Thyroid gland (tissue), 4 donors: Measurements from ENCODE around the gene PCDH1. TPM values are rescaled to one million over a fixed set of nuclear protein-coding genes. Genes with fewer than 3 reads are reported as not detected.

Experiments used
- DNase-seq, 2 donors: peaks; one replicate each; pipeline ENCODE4 v3.0.0-alpha.2; 2019
- H3K27ac ChIP-seq, 3 donors: fragments of 200-600 bp; sonication (generic); 1 replicate in 2 of 3; 2 replicates in 1 of 3; pipeline ENCODE4 v1.5.1; 2016 to 2019; ENCODE audit warnings: mild to moderate bottlenecking in 1 of 3, moderate library complexity in 1 of 3
- H3K27me3 ChIP-seq: fragments of 200-600 bp; sonication (generic); one replicate; pipeline ENCODE4 v1.5.1; 2019
- H3K36me3 ChIP-seq, 2 donors: fragments of 200-600 bp; sonication (generic); one replicate each; pipeline ENCODE4 v1.5.1; 2016 to 2019
- H3K4me1 ChIP-seq, 2 donors: fragments of 200-600 bp; sonication (generic); one replicate each; pipeline ENCODE4 v1.5.1; 2017 to 2019
- H3K4me3 ChIP-seq, 3 donors: fragments of 200-600 bp; sonication (generic); replicated peaks in 1 of 3; 1 replicate in 2 of 3; 2 replicates in 1 of 3; pipeline ENCODE4 v1.5.1; 2016; ENCODE audit warnings: mild to moderate bottlenecking in 1 of 3
- H3K9me3 ChIP-seq: fragments of 200-600 bp; sonication (generic); one replicate; pipeline ENCODE4 v1.5.1; 2017
- CTCF ChIP-seq, 6 experiments: fragments of 200-600 bp in 3 of 6; fragments of 450-650 bp in 3 of 6; sonication (generic) in 3 of 6; IDR thresholded peaks; one replicate each; pipeline ENCODE4 v1.5.1; 2016 to 2019; ENCODE audit warnings: antibody characterized with exemption in 6 of 6, mild to moderate bottlenecking in 2 of 6, inconsistent platforms in 1 of 6, moderate library complexity in 1 of 6
- POLR2A ChIP-seq, 2 donors: fragments of 450-650 bp; IDR thresholded peaks; one replicate each; pipeline ENCODE4 v1.6.1; 2017; ENCODE audit warnings: antibody characterized with exemption in 2 of 2, mild to moderate bottlenecking in 2 of 2, moderate library complexity in 1 of 2
- WGBS, 2 donors: methylation state at CpG; one replicate each; pipeline ENCODE4 v1.1.5; 2017; 5-methylcytosine and 5-hydroxymethylcytosine counted together
- intact Hi-C: fragments of 100-400 bp; cut with DNase I; formaldehyde crosslinking; loops from one replicate; pipeline ENCODE4 v1.15.1; 2023
- total RNA-seq, 4 donors: library from RNA; depleted of rRNA; stranded (reverse); fragments of >200 nt; gene quantifications; one replicate each; pipeline ENCODE4 v1.2.3, GENCODE V29; 2016

Gene PCDH1
- total RNA-seq, 4 donors from 2014 or later: 23.4 to 76.2 (median 37.5) TPM

- Histone ChIP-seq H3K4me3 (no peak overlapping the region), H3K36me3 (no peaks in the 10 kb centered on the region), H3K27ac (no peak overlapping the region), H3K9me3 (no peaks in the 10 kb centered on the region), H3K4me1 (peaks cover 0 to 4% of the 10 kb centered on the region in 2 donors), H3K27me3 (no peaks in the 10 kb centered on the region)
- intact Hi-C loops: no loop called here
- TF ChIP-seq POLR2A (IDR thresholded peaks at IDR 0.05) (no peak), CTCF (IDR thresholded peaks at IDR 0.05) (no peak)
- DNase-seq: no peak
- WGBS, 2 donors: 0 to 5% methylated on average over 1 of the region's 1 CpG
Observed at GRCh38 chr5:141906972-141907371, 28.8 kb upstream of the PCDH1 start.

GRCh38 chr5:141906517-141906916 is 28.3 kb upstream of the PCDH1 start:
- no peak for TF ChIP-seq POLR2A (IDR thresholded peaks at IDR 0.05)
- TF ChIP-seq CTCF (IDR thresholded peaks at IDR 0.05): no peak
- H3K36me3 ChIP-seq: no peaks in the 10 kb centered on the region
- H3K9me3 ChIP-seq: no peaks in the 10 kb centered on the region
- DNase-seq: no peak
- no peak overlapping the region for H3K4me3 ChIP-seq
- intact Hi-C loops: no loop called here
- H3K27me3 ChIP-seq: no peaks in the 10 kb centered on the region
- peaks cover 0 to 4% of the 10 kb centered on the region in 2 donors for H3K4me1 ChIP-seq
- 5 to 43% methylated on average over 1 of the region's 1 CpG for WGBS, 2 donors
- no peak overlapping the region for H3K27ac ChIP-seq

GRCh38 chr5:141904551-141904950 is 26.3 kb upstream of the PCDH1 start:
- peak overlapping the region in 1 of 3 donors; percentile 34 for H3K27ac ChIP-seq
- WGBS, 2 donors: 42 to 57% methylated on average over 5 of the region's 5 CpGs
- H3K27me3 ChIP-seq: no peaks in the 10 kb centered on the region
- no peaks in the 10 kb centered on the region for H3K36me3 ChIP-seq
- no peaks in the 10 kb centered on the region for H3K9me3 ChIP-seq
- peak; percentile 77 to 81 for DNase-seq
- H3K4me3 ChIP-seq: no peak overlapping the region
- intact Hi-C loops: no loop called here
- TF ChIP-seq POLR2A (IDR thresholded peaks at IDR 0.05): no peak
- no peak for TF ChIP-seq CTCF (IDR thresholded peaks at IDR 0.05)
- peaks cover 0 to 4% of the 10 kb centered on the region in 2 donors for H3K4me1 ChIP-seq

- 67 to 76% methylated on average over 4 of the region's 4 CpGs for WGBS, 2 donors
- Histone ChIP-seq H3K4me1 (peaks cover 0 to 4% of the 10 kb centered on the region in 2 donors), H3K27ac (no peak overlapping the region), H3K9me3 (no peaks in the 10 kb centered on the region), H3K36me3 (no peaks in the 10 kb centered on the region), H3K4me3 (no peak overlapping the region), H3K27me3 (no peaks in the 10 kb centered on the region)
- intact Hi-C loops: no loop called here
- peak; percentile 32 to 36 for DNase-seq
- no peak for TF ChIP-seq CTCF (IDR thresholded peaks at IDR 0.05)
- TF ChIP-seq POLR2A (IDR thresholded peaks at IDR 0.05): no peak
Observed at GRCh38 chr5:141903261-141903660, 25.1 kb upstream of the PCDH1 start.

GRCh38 chr5:141902015-141902814 is 24.0 kb upstream of the PCDH1 start:
- Histone ChIP-seq H3K9me3 (no peaks in the 10 kb centered on the region), H3K36me3 (no peaks in the 10 kb centered on the region), H3K4me1 (peaks cover 0 to 4% of the 10 kb centered on the region in 2 donors), H3K27ac (no peak overlapping the region), H3K4me3 (no peak overlapping the region), H3K27me3 (no peaks in the 10 kb centered on the region)
- DNase-seq: peak; percentile 55 to 70
- WGBS, 2 donors: 63 to 69% methylated on average over 5 of the region's 5 CpGs
- TF ChIP-seq POLR2A (IDR thresholded peaks at IDR 0.05): no peak
- TF ChIP-seq CTCF (IDR thresholded peaks at IDR 0.05): no peak
- intact Hi-C loops: no loop called here
